Ishikawa (cell line): ENCODE results near the gene CCSER1.

ENCODE experiments used
- CREB1 ChIP-seq: IDR thresholded peaks from 2 replicates; pipeline ENCODE4 v1.6.1; 2012; ENCODE audit warnings: low read depth
- EP300 ChIP-seq: IDR thresholded peaks from 2 replicates; pipeline ENCODE4 v1.6.1; 2012; ENCODE audit warnings: borderline replicate concordance
- FOXM1 ChIP-seq: IDR thresholded peaks from 2 replicates; pipeline ENCODE4 v1.6.1; 2012; ENCODE audit warnings: low read depth, borderline replicate concordance
- RAD21 ChIP-seq: IDR thresholded peaks from 2 replicates; pipeline ENCODE4 v1.6.1; 2012; ENCODE audit warnings: low read depth
- TAF1 ChIP-seq: IDR thresholded peaks from 2 replicates; pipeline ENCODE4 v1.6.1; 2012; ENCODE audit warnings: low read depth, mild to moderate bottlenecking
- TCF12 ChIP-seq: IDR thresholded peaks from 2 replicates; pipeline ENCODE4 v1.6.1; 2012; ENCODE audit warnings: low read depth
- TEAD4 ChIP-seq: IDR thresholded peaks from 2 replicates; pipeline ENCODE4 v1.6.1; 2012
- YY1 ChIP-seq: IDR thresholded peaks from 2 replicates; pipeline ENCODE4 v1.6.1; 2012; ENCODE audit warnings: low read depth
- TF ChIP-seq, protein P1 (sequence below): IDR thresholded peaks from 2 replicates; pipeline ENCODE4 v1.6.1; 2012
- TF ChIP-seq, protein P2 (sequence below): IDR thresholded peaks from 2 replicates; pipeline ENCODE4 v1.6.1; 2012; ENCODE audit warnings: low read depth, mild to moderate bottlenecking

DNA sequence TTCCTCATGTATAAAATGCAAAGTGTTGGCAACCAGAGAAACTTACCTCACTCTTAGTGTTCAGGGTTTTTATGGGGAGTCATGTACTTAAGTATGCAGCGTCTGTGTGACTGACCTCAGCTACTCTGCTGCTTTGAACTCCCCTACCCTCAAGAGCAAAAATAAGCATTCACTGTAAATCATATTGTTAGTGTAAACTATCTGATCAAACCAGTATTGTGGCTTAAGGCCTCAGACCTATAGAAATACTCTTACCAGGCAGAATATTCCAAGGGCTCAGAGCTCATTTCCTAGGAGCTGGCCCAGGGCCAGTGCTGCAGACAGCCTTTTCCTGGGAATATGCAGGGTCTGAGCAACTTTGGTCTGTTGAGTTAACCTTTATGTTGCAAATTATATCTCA lies 453.1 kb downstream of the CCSER1 start:
- TF ChIP-seq RAD21 (no peak), EP300 (no peak), TAF1 (no peak), FOXM1 (no peak), CREB1 (no peak), YY1 (no peak), TEAD4 (no peak), TCF12 (no peak)
- TF ChIP-seq, protein P1, sequence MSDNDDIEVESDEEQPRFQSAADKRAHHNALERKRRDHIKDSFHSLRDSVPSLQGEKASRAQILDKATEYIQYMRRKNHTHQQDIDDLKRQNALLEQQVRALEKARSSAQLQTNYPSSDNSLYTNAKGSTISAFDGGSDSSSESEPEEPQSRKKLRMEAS = no peak
- TF ChIP-seq, protein P2, sequence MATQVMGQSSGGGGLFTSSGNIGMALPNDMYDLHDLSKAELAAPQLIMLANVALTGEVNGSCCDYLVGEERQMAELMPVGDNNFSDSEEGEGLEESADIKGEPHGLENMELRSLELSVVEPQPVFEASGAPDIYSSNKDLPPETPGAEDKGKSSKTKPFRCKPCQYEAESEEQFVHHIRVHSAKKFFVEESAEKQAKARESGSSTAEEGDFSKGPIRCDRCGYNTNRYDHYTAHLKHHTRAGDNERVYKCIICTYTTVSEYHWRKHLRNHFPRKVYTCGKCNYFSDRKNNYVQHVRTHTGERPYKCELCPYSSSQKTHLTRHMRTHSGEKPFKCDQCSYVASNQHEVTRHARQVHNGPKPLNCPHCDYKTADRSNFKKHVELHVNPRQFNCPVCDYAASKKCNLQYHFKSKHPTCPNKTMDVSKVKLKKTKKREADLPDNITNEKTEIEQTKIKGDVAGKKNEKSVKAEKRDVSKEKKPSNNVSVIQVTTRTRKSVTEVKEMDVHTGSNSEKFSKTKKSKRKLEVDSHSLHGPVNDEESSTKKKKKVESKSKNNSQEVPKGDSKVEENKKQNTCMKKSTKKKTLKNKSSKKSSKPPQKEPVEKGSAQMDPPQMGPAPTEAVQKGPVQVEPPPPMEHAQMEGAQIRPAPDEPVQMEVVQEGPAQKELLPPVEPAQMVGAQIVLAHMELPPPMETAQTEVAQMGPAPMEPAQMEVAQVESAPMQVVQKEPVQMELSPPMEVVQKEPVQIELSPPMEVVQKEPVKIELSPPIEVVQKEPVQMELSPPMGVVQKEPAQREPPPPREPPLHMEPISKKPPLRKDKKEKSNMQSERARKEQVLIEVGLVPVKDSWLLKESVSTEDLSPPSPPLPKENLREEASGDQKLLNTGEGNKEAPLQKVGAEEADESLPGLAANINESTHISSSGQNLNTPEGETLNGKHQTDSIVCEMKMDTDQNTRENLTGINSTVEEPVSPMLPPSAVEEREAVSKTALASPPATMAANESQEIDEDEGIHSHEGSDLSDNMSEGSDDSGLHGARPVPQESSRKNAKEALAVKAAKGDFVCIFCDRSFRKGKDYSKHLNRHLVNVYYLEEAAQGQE = no peak
